Mucosa of descending colon (tissue), 3 donors: ENCODE measurements around the gene NCF2. TPM values are rescaled to one million over a fixed set of nuclear protein-coding genes. Genes with fewer than 3 reads are reported as not detected.
A peak's percentile ranks its signal among the peaks of the same experiment; 100 is the strongest.

Experiments used
- ATAC-seq: fragments of 200-7000 bp; cut with Tn5 transposase; one replicate; pipeline ENCODE4 v1.9.1; 2020; ENCODE audit warnings: mild to moderate bottlenecking, moderate library complexity
- DNase-seq, 3 donors: peaks; one replicate each; pipeline ENCODE4 v3.0.0-alpha.2; 2020
- H3K36me3 ChIP-seq: fragments of 200-600 bp; one replicate; pipeline ENCODE4 v1.8.0; 2021; ENCODE audit warnings: low read depth, mild to moderate bottlenecking
- H3K4me1 ChIP-seq: fragments of 200-600 bp; one replicate; pipeline ENCODE4 v1.8.0; 2021; ENCODE audit warnings: low read depth, mild to moderate bottlenecking
- H3K4me3 ChIP-seq: fragments of 200-600 bp; one replicate; pipeline ENCODE4 v1.8.0; 2021; ENCODE audit warnings: mild to moderate bottlenecking
- H3K9me3 ChIP-seq: fragments of 200-600 bp; one replicate; pipeline ENCODE4 v1.8.0; 2021; ENCODE audit warnings: mild to moderate bottlenecking
- intact Hi-C, 2 donors: fragments of 100-400 bp; cut with DNase I in 1 of 2; cut with micrococcal nuclease in 1 of 2; formaldehyde crosslinking; loops; one replicate each; pipeline versions ENCODE4 v1.11.0 to v1.11.1; 2022; cut with DNase I, micrococcal nuclease
- total RNA-seq, 3 donors: library from RNA; stranded (reverse); fragmentation: NEBNext Ultra II Directional in 2 of 3; extraction: Animal tissue kit (Norgen Biotek cat#: 25700) in 2 of 3; gene quantifications; one replicate each; pipeline versions ENCODE4 v1.2.1 to v1.2.4, GENCODE V29; 2021 to 2023
- TF ChIP-seq, protein P1 (sequence below): fragments of 200-600 bp; IDR thresholded peaks from one replicate; pipeline ENCODE4 v1.8.0; 2022; ENCODE audit warnings: antibody characterized with exemption, mild to moderate bottlenecking
- donor health status: DM: no; HTN: no; CAD: no; lungs with moderate emphysema.
- donor health status: DM: no; HTN: no; CAD: no.
- donor health status: DM: no; HTN: yes; CAD: no.

NCF2 gene
- total RNA-seq, 3 donors from 2014 or later: 2.0 to 8.9 (median 8.3) TPM

DNA sequence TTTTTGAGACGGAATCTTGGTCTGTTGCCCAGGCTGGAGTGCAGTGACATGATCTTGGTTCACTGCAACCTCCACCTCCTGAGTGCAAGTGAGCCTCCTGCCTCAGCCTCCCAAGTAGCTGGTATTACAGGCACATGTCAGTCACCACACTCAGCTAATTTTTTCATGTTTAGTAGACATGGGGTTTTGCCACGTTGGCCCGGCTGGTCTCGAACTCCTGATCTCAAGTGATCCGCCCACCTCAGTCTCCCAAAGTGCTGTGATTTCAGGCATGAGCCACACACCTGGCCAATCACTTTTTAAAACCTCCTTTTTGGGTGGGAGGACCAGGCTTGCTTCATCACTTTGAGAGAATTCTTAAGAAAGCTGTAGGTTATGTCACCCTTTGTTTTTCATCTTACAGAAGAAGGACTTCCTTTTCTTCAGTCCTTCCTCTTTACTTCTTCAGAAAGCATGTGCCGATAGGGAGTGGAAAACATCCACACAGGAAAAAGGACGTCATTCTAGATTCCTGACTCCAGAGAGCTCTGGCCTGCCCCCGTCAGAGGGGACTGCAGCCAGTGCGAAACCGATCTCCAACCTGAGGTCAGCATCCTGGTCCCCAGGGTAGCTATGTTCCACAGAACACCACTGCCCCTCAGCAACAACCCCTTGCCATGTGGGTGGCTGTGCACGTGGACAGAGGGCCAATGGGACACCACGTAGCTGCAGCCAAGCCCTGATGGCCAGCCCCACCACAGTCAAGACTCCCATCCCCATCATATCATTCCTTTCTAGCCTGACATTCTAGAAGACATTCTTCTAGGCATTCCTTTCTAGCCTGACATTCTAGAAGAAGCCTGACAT is 21.9 kb downstream of the NCF2 start:
- Histone ChIP-seq H3K4me1 (peaks cover 3% of the 10 kb centered on the region), H3K36me3 (no peaks in the 10 kb centered on the region), H3K9me3 (no peaks in the 10 kb centered on the region), H3K4me3 (no peak overlapping the region)
- intact Hi-C loops: no loop called here
- no peak for ATAC-seq
- TF ChIP-seq, protein P1, sequence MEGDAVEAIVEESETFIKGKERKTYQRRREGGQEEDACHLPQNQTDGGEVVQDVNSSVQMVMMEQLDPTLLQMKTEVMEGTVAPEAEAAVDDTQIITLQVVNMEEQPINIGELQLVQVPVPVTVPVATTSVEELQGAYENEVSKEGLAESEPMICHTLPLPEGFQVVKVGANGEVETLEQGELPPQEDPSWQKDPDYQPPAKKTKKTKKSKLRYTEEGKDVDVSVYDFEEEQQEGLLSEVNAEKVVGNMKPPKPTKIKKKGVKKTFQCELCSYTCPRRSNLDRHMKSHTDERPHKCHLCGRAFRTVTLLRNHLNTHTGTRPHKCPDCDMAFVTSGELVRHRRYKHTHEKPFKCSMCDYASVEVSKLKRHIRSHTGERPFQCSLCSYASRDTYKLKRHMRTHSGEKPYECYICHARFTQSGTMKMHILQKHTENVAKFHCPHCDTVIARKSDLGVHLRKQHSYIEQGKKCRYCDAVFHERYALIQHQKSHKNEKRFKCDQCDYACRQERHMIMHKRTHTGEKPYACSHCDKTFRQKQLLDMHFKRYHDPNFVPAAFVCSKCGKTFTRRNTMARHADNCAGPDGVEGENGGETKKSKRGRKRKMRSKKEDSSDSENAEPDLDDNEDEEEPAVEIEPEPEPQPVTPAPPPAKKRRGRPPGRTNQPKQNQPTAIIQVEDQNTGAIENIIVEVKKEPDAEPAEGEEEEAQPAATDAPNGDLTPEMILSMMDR: no peak
- peak in 1 of 3 donors; percentile 55 for DNase-seq

DNA sequence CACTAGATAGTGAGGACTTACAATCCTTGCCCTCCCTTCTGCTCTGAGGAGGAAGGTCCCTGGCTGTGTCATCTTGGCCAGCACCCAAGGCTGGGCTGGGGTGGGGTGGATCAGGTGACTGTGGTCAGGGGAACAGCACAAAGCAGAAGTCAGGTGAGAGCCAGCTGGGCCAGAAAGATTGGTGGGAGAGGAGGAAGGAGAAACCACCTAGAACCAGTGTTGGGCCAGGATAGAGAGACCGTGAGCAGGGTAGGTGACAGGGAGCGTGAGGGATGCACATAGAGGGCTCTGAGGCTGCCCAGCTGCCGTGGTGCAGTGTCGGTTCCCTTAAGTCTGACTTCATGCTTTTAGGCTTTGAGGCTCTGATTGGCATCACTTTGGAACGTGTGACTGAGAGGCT is 22.7 kb downstream of the NCF2 start:
- peaks cover 3% of the 10 kb centered on the region for H3K4me1 ChIP-seq
- H3K4me3 ChIP-seq: no peak overlapping the region
- DNase-seq (peak; percentile 55 to 78 (median 75)), ATAC-seq (peak; percentile 82)
- no peaks in the 10 kb centered on the region for H3K36me3 ChIP-seq
- TF ChIP-seq, protein P1: no peak
- H3K9me3 ChIP-seq: no peaks in the 10 kb centered on the region
- intact Hi-C loops: no loop called here

DNA sequence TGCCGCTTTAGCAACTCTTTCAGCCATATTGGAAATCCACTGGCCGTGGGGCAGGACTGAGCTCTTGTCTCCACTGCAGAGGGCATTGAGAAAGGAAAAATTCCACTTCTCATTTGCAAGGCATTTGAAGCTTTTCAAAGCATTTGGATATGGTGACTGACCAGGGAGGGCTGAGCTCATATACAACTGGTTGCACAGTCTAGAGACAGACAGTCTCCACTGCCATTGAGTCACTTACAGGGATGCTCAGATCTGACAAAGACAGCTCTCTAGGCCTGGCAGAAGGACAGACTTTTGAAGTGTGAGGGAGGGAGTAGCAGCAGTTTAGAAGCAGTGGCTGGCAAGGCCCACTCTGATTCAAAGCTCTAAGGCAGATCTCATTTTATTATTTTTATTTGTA is 24.2 kb downstream of the NCF2 start:
- Histone ChIP-seq H3K4me1 (peaks cover 3% of the 10 kb centered on the region), H3K36me3 (no peaks in the 10 kb centered on the region), H3K4me3 (no peak overlapping the region), H3K9me3 (no peaks in the 10 kb centered on the region)
- TF ChIP-seq, protein P1: no peak
- ATAC-seq (no peak), DNase-seq (no peak)
- intact Hi-C loops: no loop called here

DNA sequence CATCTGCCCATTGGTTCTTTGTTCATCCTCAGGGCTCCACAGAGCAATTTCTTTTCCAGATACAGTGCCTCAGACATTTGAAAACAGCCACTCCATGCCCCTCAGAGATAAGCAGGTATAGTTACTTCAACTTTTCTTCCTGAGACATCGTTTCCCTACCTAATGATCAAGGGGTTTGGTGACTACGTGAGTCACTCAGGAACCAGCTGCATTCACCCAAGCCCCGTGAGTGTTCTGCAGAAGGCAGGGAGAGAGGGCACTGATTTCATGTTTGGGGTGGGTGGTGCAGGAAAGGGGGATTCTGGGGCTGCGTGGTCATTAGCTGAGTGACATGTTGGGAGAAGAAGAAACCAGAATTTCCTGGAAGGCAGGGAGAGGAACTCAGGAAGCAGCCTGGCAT is 25.0 kb downstream of the NCF2 start:
- Histone ChIP-seq H3K9me3 (no peaks in the 10 kb centered on the region), H3K36me3 (no peaks in the 10 kb centered on the region), H3K4me3 (no peak overlapping the region), H3K4me1 (peaks cover 3% of the 10 kb centered on the region)
- TF ChIP-seq, protein P1: no peak
- ATAC-seq (no peak), DNase-seq (no peak)
- intact Hi-C loops: no loop called here

DNA sequence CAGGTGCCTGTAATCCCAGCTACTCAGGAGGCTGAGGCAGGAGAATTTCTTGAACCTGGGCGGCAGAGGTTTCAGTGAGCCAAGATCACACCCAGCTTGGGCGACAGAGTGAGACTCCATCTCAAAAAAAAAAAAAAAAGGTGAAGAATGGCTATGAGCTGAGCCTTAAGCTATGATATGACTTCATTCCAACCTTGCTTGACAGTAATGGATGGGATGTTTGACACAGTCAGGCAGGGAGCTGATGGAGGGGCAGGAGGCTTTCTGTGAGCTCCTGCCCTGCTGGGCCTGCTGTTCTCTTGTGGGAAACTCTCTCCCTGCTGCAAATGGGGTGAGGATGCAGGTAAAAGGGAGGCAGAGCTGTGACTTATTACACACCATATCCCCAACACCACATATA is 27.6 kb downstream of the NCF2 start:
- H3K9me3 ChIP-seq: no peaks in the 10 kb centered on the region
- peaks cover 3% of the 10 kb centered on the region for H3K4me1 ChIP-seq
- TF ChIP-seq, protein P1: no peak
- DNase-seq (no peak), ATAC-seq (no peak)
- no peaks in the 10 kb centered on the region for H3K36me3 ChIP-seq
- intact Hi-C loops: no loop called here
- H3K4me3 ChIP-seq: no peak overlapping the region
